MCF 10A (cell line): ENCODE measurements around the gene TNK2. TPM values are rescaled to one million over a fixed set of nuclear protein-coding genes. Genes with fewer than 3 reads are reported as not detected.
"Not testable (repeated sequence)": the region's sequence is repeated elsewhere in the genome, so short reads cannot be mapped to it uniquely, and the experiment has no call there.

Experiments used
- BruUV-seq: library from RNA; stranded (reverse); fragments of 400-500 nt; replicated peaks from 2 replicates; lab custom pipeline; 2021; lab: Mats Ljungman, UMichigan
- CTCF ChIA-PET: fragments of 300-600 bp; sonication (Branson Sonifier 250); formaldehyde crosslinking; extraction: SDS; loops from one replicate; lab custom pipeline; 2021; ENCODE audit warnings: antibody characterized with exemption, inconsistent platforms; lab: Yijun Ruan, JAX
- POLR2A ChIA-PET: fragments of 300-600, 350-650 bp; sonication (Branson Sonifier 250); formaldehyde crosslinking; extraction: SDS; loops from one replicate; lab custom pipeline; 2020; ENCODE audit warnings: antibody characterized with exemption, inconsistent platforms; lab: Yijun Ruan, JAX
- DNase-seq: peaks from one replicate; pipeline ENCODE4 v3.0.0-alpha.2; 2018; ENCODE audit not compliant: unreplicated experiment
- H3K27ac Mint-ChIP-seq: one replicate; pipeline ENCODE4 v1.8.0; 2022; ENCODE audit warnings: mild to moderate bottlenecking, low read depth, mixed read lengths; ENCODE audit not compliant: unreplicated experiment
- H3K27me3 Mint-ChIP-seq: one replicate; pipeline ENCODE4 v1.8.0; 2022; ENCODE audit warnings: mixed read lengths; ENCODE audit not compliant: insufficient read depth, unreplicated experiment
- H3K36me3 Mint-ChIP-seq: one replicate; pipeline ENCODE4 v1.8.0; 2022; ENCODE audit warnings: mild to moderate bottlenecking, moderate library complexity, mixed read lengths; ENCODE audit not compliant: insufficient read depth, unreplicated experiment
- H3K4me1 Mint-ChIP-seq: one replicate; pipeline ENCODE4 v1.8.0; 2022; ENCODE audit warnings: mixed read lengths; ENCODE audit not compliant: insufficient read depth, unreplicated experiment
- H3K4me3 Mint-ChIP-seq: one replicate; pipeline ENCODE4 v1.8.0; 2022; ENCODE audit warnings: mild to moderate bottlenecking, moderate library complexity, mixed read lengths; ENCODE audit not compliant: unreplicated experiment
- H3K9me3 Mint-ChIP-seq: one replicate; pipeline ENCODE4 v1.8.0; 2022; ENCODE audit warnings: mixed read lengths; ENCODE audit not compliant: unreplicated experiment
- CTCF ChIP-seq: fragments of 200-600 bp; IDR thresholded peaks from one replicate; pipeline ENCODE4 v1.8.0; 2022; ENCODE audit warnings: antibody characterized with exemption, mild to moderate bottlenecking; ENCODE audit not compliant: unreplicated experiment
- intact Hi-C: fragments of 100-400 bp; cut with micrococcal nuclease; formaldehyde crosslinking; loops from 2 replicates; pipeline ENCODE4 v1.14.1; 2022
- total RNA-seq: library from RNA; stranded (reverse); gene quantifications from 2 replicates; pipeline ENCODE4 v1.2.3, GENCODE V29; 2022

TNK2 gene
- total RNA-seq, 1 experiment from 2014 or later = 75.8 TPM

GRCh38 chr3:195863121-195864061 is 45.0 kb downstream of the TNK2 start:
- Mint-ChIP-seq H3K36me3 (peaks cover 5% of the 10 kb centered on the region), H3K27me3 (no peaks in the 10 kb centered on the region), H3K4me1 (peaks cover 14% of the 10 kb centered on the region), H3K9me3 (no peaks in the 10 kb centered on the region), H3K4me3 (peak overlapping the region; percentile 16), H3K27ac (peak overlapping the region; percentile 27)
- TF ChIP-seq CTCF = peak; percentile 93
- CTCF ChIA-PET = interaction anchor here (0.6 to 5.9 kb wide), 10 partner anchors 11 to 52 kb away, joined by 3 to 87 read pairs (median 4); partner anchors contain the start of gene TNK2
- intact Hi-C loops = loop anchor here (1.0 kb wide), 2 partner anchors 31 to 52 kb away; no protein-coding TSS in a partner anchor
- peak; percentile 86 for DNase-seq
- TSS peak; percentile 34 for BruUV-seq
- POLR2A ChIA-PET = interaction anchor here (1.0 to 3.5 kb wide), 4 partner anchors 30 to 52 kb away, joined by 3 to 27 read pairs (median 12); no protein-coding TSS in a partner anchor

- H3K36me3 Mint-ChIP-seq, H3K27me3 Mint-ChIP-seq, BruUV-seq, intact Hi-C loops, H3K4me3 Mint-ChIP-seq, H3K27ac Mint-ChIP-seq, DNase-seq, H3K9me3 Mint-ChIP-seq: not testable (repeated sequence)
- peaks cover 14% of the 10 kb centered on the region for H3K4me1 Mint-ChIP-seq
- ChIA-PET POLR2A (interaction anchor here (0.7 to 3.5 kb wide), 3 partner anchors 31 to 175 kb away, joined by 3 to 27 read pairs (median 25); no protein-coding TSS in a partner anchor), CTCF (interaction anchor here (0.6 to 5.9 kb wide), 8 partner anchors 9 to 128 kb away, joined by 4 to 87 read pairs (median 8); no protein-coding TSS in a partner anchor)
Observed at GRCh38 chr3:195862318-195862717, 46.0 kb downstream of the TNK2 start.

GRCh38 chr3:195860456-195860855 is 47.9 kb downstream of the TNK2 start:
- no peak for DNase-seq
- intact Hi-C loops = no loop called here
- Mint-ChIP-seq H3K4me1 (peaks cover 14% of the 10 kb centered on the region), H3K27me3 (no peaks in the 10 kb centered on the region), H3K4me3 (no peak overlapping the region), H3K9me3 (no peaks in the 10 kb centered on the region), H3K27ac (no peak overlapping the region), H3K36me3 (peaks cover 5% of the 10 kb centered on the region)
- BruUV-seq = TSS peak; percentile 15
- no peak for TF ChIP-seq CTCF
- ChIA-PET POLR2A (interaction anchor here (0.7 to 3.5 kb wide), 3 partner anchors 33 to 55 kb away, joined by 4 to 27 read pairs (median 25); no protein-coding TSS in a partner anchor), CTCF (interaction anchor here (1.4 to 5.9 kb wide), 6 partner anchors 10 to 55 kb away, joined by 6 to 87 read pairs (median 8); no protein-coding TSS in a partner anchor)

GRCh38 chr3:195859846-195860411 is 48.4 kb downstream of the TNK2 start:
- CTCF ChIA-PET = interaction anchor here (0.7 to 5.9 kb wide), 19 partner anchors 10 to 140 kb away, joined by 3 to 87 read pairs (median 6); no protein-coding TSS in a partner anchor

More at GRCh38 chr3:195859846-195860411, 48.4 kb downstream of the TNK2 start:
- H3K9me3 Mint-ChIP-seq = no peaks in the 10 kb centered on the region
- no TSS peak for BruUV-seq
- H3K27me3 Mint-ChIP-seq = no peaks in the 10 kb centered on the region
- no peak overlapping the region for H3K27ac Mint-ChIP-seq
- H3K4me3 Mint-ChIP-seq = no peak overlapping the region
- no peak for TF ChIP-seq CTCF
- peaks cover 14% of the 10 kb centered on the region for H3K4me1 Mint-ChIP-seq
- H3K36me3 Mint-ChIP-seq = peaks cover 5% of the 10 kb centered on the region
- intact Hi-C loops = loop anchor here (1.0 to 5.0 kb wide), 4 partner anchors 34 to 657 kb away; partner anchors contain the start of gene SMCO1
- POLR2A ChIA-PET = interaction anchor here (0.6 to 3.5 kb wide), 6 partner anchors 9 to 64 kb away, joined by 3 to 27 read pairs (median 12); no protein-coding TSS in a partner anchor
- no peak for DNase-seq
